ENCODE measurements around the gene TWNK.

- no peak for TF ChIP-seq CTCF (IDR thresholded peaks at IDR 0.05; ENCODE audit: low read depth, low read length, poor library complexity, severe bottlenecking)
- TF ChIP-seq EZH2phosphoT487 (IDR thresholded peaks at IDR 0.05; ENCODE audit: borderline replicate concordance, low read length): no peak
Measured at GRCh38 chr10:101003639-101004206, 16.4 kb downstream of the TWNK start.

All from DOHH2 (cell line).